KBM-7 (cell line): Measurements from ENCODE around the gene KCNIP3.
A peak's percentile ranks its signal among the peaks of the same experiment; 100 is the strongest.

Experiments used
- DNase-seq: peaks from one replicate; pipeline ENCODE4 v3.0.0-alpha.2; 2015
- in situ Hi-C: fragments of 300-500 bp; cut with MboI; formaldehyde crosslinking; loops from 2 replicates; pipeline ENCODE4 v1.14.3; 2020; ENCODE audit warnings: low sequenced_read_pairs, low pct_unique_long_range_greater_than_20kb, mixed read lengths

The KCNIP3 gene

DNA sequence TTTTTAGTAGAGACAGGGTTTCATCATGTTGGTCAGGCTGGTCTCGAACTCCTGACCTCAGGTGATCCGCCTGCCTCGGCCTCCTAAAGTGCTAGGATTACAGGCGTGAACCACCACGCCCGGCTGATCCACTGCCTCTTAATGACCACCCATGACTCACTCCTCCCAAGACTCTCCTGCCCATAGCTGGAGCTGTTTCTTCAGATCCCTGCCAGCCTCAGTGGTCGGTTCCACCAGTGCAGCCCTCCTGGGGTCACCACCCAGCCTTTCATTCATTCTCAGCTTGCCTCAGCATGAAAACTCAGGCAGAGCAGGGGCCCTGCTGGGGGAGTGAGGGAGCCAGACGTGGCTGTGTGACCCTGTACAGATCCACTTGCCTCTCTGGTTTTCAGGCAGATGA, 12.5 kb downstream of the KCNIP3 start:
- no peak for DNase-seq
- in situ Hi-C loops = no loop called here

DNA sequence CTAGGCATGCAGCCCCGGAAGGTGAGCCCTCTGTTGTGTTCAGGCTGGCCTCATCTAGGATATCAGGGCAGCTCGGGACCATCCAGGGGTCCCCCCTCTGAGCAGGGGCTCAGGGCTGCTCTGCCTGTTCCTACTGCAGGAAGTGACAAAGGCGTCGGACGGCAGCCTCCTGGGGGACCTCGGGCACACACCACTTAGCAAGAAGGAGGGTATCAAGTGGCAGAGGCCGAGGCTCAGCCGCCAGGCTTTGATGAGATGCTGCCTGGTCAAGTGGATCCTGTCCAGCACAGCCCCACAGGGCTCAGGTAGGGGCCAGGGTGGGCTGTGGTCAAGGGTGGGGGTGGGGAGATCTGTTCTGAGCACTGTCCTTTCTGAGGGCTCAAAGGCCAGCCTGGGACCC, 13.1 kb downstream of the KCNIP3 start:
- DNase-seq = no peak
- in situ Hi-C loops = no loop called here

DNA sequence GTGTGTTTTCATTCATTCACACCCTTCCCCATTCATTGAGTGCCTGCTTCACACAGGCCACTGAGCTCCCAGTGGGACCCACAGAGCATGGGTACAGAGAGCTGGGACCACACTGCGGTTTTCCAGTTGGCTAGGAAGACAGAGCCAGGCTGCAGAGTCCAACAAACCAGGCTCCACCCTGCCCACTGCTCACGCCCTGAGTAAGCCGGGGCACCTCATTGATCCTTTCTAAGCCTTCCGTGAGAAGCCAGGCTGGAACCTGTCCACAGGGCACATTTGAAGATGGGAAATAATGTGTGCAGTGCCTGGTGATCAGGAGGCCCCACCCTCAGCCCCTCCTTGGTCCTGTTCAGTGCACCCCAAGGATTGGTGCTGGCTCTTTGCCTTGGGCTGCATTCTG, 13.5 kb downstream of the KCNIP3 start:
- DNase-seq = no peak
- in situ Hi-C loops = no loop called here

- no peak for DNase-seq
- in situ Hi-C loops = no loop called here
Observed at GRCh38 chr2:95311815-95312542, 14.8 kb downstream of the KCNIP3 start.

DNA sequence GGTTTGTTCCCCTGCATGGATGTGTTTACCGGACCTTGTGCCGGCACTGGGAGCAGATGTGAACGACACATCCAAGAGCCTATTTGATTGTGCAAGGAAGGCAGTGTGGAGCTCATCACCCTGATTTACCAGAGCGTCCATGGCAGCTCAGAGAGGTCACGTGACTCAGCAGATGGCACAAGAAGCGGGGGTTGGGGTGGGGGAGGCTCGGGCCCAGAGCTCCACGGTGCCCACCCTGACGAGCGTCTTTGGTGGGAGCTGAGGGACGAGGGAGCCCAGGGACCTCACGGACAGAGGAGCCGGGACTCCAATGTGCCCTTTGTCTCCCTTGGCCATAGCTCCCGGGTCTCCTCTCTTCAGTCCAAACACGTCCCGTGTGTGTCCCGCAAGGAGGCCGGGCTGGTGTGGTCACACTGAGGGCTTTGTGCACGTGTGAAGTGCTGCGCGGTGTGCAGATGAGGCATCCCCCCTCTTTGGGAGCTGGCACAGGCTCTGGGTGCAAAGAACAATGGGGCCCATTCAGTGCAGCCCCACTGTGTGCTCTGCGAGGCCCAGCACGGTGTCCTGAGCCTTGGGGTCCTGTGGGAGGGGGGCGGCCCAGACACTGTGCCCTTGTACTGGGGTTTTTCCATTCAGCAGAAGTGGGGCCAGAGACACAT, 15.5 kb downstream of the KCNIP3 start:
- in situ Hi-C loops = no loop called here
- DNase-seq = no peak

DNA sequence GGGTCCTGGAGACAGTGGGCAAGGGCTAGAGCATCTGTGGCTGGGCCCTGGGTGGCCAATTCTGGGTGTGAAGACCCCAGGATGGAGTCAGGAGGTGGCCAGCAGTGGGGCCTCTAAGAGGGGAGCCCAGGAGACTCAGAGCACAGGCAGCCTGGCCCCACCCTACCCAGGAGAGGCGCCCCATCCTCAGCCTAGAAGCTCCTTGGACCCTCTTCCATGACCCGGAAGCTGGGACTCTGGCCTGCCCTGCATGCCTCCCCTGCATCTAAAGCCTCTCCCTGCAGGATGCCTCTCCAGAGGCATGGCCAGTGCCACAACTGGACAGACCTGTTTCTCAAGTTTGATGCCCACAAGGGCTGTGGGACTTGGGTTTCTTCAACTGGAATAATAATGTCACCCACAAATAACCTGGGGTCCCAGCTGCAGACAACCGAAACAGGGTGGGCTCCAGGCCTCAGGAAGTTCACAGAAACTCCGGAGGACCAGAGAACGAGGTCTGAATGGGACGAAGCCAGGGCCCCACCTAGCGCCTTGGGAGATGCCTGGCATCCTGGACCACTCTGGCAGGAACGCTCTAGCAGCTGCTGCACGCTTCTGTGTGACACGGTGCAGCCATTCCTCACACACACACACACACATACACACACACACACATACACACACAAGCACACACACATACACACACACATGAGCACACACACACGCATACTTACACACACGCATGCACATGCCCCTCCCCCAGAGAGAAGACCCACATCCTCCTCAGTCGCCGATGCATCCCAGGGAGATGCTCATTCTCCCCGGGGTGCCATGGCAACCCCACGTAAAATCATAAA, 16.4 kb downstream of the KCNIP3 start:
- DNase-seq = no peak
- in situ Hi-C loops = no loop called here

DNA sequence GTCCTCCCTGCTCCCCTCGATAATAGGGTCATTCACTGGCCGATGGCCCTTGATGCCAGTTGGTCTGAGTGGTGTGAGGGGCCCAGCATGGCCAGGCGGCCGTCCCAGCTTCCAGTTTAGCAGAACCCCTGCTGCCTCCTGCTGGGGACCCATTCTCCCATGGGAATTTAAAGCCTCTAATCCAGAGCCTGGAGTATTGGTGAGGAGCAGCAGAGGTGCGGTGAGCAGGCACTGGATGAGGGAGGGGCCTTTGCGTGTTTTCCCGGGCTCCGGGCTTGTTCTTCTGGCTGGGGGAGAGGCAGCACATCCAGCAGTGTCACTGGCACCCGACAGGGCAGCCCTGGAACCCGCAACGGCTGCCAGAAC, 17.4 kb downstream of the KCNIP3 start:
- no peak for DNase-seq
- in situ Hi-C loops = no loop called here

GRCh38 chr2:95314964-95315611, 17.9 kb downstream of the KCNIP3 start:
- peak; percentile 4 for DNase-seq

DNA sequence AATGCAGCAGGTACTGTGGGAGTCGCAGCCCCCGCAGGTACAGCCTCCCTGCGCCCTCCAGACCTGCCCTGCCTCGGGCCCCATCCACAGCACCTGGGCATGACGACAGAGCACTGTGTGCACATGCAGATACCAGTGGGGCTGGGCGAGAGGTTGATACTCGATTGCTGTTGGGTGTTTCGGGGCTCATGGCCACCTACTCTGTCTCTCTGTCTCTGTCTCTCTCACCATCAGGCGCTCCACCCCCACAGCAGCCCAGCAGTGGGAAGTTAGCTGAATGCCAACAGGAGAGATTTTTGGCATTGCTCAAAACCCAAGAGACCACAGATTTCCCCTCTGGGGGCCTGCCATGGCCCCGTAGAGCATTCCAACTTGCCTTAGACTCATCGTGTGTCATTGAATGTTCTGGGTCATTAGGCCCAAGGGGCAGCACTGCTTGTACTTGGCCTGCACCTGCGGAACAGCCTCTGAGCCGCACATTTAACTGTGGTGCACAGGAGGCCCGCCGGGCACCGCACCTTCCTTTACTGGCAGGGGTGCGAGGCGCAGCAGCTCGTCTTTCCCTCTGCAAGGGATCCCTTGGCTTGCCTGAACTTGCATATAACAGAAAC, 18.8 kb downstream of the KCNIP3 start:
- DNase-seq = no peak
- in situ Hi-C loops = no loop called here

More at GRCh38 chr2:95314964-95315611, 17.9 kb downstream of the KCNIP3 start:
- in situ Hi-C loops = no loop called here

DNA sequence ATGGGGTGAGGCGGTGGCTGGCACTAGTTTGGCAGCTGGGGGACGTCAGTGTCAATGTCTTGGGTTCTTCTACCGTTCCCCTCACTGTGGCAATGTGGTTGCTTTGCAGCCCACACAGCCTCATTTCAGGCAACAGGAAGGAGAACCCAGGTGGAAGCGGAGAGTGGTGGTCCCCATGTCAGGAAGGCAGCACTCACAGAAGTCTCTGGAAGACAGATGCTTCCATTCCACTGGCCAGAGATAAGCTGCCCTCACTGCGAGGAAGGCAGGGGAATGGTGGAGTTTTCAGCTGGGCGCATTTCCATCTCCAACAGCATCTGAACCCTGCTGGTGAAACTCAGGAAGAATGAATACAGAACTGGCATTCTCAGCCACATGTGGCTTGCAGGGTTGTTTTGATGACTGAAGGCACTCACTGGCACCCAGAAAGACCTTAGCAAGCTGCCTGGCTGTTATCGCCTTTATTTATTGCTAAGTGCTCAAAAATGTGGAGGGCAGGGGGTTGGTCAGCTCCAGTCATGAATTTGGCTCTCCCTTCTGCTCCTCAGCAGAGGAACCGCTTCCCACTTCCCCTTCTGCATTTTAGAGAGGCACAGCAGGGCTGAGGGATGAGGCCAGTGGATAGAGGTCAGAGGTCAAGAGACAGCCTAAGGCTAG, 19.4 kb downstream of the KCNIP3 start:
- in situ Hi-C loops = no loop called here

DNA sequence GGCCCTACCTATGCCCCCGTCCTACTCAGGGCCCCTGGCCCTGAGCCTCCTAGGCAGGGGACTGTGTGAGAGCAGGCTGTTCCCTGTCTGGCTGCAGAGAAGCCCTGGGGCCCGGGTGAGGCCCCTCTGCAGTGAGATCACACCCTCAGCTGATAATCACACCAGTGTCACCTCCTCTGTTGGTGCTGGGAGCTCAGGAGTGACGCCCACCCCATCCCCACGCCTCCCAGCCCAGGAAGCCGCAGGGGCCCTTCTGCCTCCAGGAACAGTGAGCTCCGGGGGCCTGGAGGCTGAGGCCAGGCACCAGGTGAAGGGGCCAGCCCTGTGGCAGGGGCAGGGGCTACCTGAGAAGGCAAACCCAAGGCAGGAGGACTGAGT, 20.0 kb downstream of the KCNIP3 start:
- no peak for DNase-seq
- in situ Hi-C loops = no loop called here

More for the DNA sequence above, 19.4 kb downstream of the KCNIP3 start:
- no peak for DNase-seq

- in situ Hi-C loops = no loop called here
- DNase-seq = no peak
Observed at GRCh38 chr2:95317665-95318425, 20.7 kb downstream of the KCNIP3 start.

GRCh38 chr2:95318431-95319220, 21.5 kb downstream of the KCNIP3 start:
- in situ Hi-C loops = no loop called here
- DNase-seq = no peak

GRCh38 chr2:95319481-95320343, 22.6 kb downstream of the KCNIP3 start:
- no peak for DNase-seq
- in situ Hi-C loops = no loop called here

GRCh38 chr2:95320344-95320712, 23.2 kb downstream of the KCNIP3 start:
- DNase-seq = no peak
- in situ Hi-C loops = no loop called here

DNA sequence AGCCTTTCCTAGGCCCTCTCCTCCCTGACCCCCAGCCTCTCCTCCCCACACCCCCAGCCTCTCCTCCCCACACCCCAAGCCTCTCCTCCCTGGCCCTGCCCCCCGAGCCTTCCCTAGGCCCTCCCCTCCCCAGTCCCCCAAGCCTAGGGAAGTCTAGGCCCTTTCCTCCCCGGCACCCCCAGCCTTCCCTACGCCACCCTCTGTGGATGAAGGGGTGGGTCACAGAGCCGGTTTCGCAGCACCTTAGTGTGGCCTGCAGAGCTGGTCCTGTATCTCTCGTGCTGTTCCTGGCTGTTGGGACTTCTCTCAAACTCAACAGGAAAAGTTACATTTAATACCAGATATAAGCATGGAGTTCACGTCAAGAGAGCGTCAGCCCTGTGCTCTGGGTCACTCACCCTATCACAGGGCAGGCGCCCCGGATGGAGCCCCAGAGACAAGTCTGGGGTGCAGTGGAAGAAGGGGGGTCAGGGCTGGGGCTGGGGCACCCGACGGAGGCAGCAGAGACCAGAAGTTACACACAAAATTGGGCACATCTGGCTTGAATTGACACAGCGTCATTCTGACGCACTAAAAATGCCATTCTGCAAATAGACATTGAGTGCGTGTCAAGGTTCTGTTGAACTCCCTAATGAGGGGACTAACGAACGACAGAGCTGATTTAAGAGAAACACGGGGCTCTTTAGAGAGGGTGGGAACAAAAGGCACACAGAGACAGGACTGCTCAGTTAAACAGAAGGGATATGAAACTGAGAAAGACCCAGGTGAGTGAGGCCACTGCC, 24.0 kb downstream of the KCNIP3 start:
- no peak for DNase-seq
- in situ Hi-C loops = no loop called here
